NCI-H2196 (cell line): Measurements from ENCODE around the gene FGFR3.

Experiments used
- DNase-seq: peaks from one replicate; lab custom pipeline; 2025; ENCODE audit not compliant: unreplicated experiment; lab: John Stamatoyannopoulos, UW

Gene FGFR3

DNA sequence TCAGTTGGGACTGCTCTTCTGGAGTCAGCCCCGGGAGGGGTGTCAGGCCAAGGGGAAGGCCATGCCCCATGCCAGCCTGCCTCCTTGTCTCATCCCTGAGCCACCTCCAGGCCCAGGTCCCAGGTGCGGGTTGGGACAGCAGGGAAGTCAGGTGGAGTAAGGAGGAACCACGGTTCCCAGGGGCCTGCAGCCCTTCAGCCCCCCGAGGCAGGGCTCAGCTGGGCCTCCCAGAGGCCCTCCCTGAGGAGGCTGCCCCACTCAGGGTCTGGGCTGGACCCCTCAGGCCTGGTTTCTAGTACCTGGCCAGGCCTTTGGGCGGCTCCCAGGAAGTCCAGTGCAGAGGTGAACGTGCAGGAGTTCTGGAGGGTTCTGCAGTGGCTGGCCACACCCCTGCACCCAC, 23.4 kb upstream of the FGFR3 start:
- DNase-seq, result no peak

DNA sequence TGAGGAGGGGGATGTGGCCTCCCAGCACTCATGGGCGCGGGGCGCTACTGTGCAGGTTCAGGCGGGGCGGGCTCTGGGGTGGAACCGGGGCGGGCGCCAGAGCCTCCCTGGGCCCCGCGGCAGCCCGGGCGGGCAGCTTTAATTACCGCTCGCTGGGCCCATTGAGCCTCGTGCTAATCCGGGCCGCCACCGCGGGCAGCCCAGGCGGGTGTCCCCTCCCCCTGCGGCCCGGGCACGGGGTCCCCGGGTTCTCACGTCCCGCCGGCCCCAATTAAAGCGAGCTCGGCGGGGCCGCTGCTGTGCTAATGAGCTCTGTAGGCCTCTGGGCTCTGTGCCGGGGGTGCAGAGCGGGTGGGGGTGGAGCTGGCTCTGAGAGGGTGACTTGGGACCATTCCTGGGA, 22.8 kb upstream of the FGFR3 start:
- DNase-seq, result no peak

DNA sequence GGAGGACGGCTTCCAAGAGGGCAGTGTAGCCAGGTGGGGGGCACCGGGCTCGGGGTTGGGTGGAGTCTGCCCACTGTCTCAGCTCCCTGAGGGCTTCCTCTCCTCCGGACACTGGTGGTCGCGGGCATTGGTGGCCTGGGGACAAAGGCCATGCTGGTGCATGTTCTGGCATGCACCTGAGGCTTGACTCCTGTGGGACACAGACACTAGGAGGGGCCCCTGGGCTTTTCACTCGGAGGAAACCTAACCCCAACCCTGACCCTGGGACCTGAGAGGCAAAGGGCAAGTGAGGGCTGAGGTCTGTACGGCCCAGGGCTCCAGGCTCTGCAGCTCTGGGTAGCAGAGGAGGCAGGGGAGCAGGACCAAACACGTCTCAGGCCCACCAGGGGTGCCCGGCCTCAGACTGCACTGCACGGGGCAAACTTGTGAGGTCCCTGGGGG, 22.3 kb upstream of the FGFR3 start:
- no peak for DNase-seq

DNA sequence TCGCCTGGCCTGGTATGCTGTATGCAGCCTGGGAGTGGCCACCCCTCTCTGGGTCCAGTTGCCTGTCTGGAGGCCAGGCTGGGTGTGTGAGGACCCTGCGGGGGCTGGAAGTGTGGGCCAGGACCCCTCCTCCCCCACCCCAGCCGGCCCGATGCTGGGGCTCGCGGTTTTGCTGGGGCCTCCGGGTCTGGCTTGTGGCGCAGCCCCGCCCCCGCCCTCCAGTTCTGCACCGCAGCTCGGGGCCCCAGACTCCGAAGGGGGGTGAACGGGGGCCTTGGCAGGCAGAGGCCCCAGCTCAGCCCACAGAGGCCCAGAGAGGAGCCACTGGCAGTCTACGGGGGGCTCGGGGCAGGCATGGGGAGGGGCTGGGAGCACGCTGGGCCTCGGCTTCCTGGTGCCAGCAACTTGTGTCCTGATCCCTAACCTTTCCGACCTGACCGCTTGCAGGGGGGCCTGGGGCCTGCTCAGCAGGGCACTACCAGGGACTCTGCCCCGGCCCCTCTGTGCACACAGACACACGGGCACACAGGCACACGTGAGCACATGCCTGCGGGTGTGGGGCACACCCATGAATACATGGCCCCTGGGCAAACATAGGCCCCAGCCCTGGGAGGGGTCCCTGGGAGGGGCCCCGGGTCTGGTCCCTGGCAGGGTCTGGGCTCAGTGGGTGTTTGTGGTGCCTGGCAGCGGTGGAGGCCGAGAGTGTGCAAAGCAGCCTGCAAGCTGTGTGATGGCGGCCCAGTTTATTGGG, 21.4 kb upstream of the FGFR3 start:
- no peak for DNase-seq

DNA sequence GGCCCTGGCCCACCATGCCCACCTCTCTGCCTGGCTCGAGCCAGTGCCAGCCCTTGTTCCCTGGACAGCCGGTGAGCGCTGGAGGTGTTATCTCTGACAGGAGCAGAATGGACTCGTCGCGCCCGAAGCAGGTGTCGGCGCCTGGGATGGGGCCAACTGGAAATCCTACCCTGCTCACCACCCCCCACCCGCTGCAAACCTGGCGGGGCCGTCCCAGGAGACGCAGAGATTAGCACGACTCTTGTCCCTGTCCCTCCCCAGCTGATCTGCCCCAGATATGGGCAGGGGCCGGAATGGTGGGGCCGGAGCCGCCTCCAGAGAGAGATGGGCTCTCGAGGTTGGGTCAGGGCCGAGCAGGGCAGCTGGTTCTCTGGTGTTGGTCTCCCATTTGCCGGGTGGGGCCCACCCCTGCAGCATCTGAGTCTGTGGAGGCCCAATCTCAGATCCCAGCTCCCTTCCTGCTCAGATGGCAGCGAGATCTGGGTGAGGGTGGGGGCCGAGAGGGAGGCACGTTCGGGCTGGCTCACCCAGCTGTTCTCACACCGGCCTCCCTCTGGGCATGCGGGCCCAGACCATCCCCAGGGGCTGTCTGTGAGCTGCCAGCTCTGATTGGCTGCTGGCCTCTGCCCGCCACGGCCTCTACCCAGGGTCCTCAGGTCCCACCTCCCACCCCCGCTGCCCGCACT, 20.1 kb upstream of the FGFR3 start:
- peak; percentile 72 for DNase-seq

DNA sequence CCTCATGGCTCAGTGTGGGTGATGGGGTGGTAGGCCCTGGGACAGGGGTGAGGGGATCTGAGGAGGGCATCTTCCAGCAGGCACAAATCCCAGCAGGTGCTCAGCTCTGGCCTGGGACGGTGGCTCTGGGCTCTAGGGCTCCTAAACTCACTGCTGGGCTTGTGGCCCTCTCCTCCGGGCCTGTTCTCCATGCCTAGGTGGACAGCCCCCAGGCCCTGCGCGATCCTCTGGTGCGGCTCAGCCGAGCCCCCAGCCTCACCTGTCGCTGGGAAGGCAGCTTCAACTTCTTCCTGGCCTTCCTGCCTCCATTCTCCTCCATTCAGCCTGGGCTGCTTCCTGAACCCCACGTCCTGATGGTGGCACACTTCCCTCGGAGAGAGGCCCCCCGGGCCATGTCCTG, 19.3 kb upstream of the FGFR3 start:
- no peak for DNase-seq

DNA sequence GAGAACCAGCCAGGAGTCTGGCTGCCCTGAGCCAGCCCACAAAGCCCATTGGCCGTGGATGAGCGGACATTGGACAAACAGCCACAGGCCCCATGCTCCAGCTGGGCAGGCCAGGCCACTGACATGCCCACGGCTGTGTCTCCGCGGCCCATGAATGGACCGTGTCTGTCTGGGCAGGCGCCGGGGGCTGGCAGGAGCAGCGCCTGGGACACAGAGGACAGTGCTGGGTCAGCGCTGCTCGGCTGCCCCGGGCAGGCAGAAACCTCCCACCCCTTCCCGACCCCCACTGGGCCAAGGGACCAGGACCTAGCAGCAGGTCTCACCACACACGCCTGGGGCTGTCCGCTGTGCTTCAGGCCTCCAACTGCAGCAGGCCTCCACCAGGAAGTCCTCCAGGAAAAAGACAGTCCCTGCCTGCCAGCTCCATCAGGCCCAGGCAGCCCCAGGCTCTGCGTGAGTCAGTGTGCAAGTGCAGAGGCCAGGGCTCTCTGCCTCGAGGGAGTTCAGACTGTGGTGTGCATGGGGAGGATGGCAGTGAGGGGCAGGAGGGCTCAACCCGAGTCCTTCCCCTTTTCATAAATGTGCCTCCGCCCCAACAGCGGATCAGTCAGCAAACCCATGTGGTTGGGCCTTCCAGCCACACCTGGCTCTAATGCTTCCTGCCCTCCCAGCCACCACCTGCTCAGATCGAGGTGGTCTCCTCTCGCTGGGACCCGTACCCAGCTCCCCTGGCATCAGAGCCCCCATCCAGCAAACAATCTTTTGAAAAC, 17.2 kb upstream of the FGFR3 start:
- no peak for DNase-seq

DNA sequence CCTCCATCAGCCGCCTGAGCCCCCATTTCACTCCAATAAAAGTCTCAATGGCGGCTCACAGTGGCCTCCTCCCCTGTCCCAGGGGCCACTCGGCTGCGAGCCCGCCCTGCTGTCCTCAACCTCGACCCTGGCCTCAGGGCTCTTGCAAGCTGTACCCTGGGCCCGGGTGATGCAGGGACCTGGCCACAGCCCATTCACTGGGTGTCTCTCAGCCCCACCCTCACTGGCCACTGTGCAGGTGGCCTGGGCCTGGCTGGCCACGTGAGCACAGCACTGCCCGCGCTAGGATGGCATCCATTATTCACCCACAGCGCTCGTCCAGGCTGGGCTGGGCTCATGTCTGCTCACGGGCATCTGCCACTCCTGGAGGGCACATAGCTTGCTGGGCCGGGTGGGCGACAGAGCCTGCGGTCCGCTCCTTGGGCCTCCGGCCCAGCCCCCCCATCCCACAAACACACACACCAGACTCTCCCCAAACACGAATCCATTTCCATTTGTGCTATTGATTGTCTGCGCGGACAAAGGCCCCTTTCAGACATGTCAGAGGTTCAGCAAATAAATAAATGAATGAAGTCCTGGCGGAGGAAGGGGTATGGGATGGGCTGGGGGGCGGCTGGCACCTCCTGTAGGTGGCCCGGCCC, 16.5 kb upstream of the FGFR3 start:
- DNase-seq, result no peak

DNA sequence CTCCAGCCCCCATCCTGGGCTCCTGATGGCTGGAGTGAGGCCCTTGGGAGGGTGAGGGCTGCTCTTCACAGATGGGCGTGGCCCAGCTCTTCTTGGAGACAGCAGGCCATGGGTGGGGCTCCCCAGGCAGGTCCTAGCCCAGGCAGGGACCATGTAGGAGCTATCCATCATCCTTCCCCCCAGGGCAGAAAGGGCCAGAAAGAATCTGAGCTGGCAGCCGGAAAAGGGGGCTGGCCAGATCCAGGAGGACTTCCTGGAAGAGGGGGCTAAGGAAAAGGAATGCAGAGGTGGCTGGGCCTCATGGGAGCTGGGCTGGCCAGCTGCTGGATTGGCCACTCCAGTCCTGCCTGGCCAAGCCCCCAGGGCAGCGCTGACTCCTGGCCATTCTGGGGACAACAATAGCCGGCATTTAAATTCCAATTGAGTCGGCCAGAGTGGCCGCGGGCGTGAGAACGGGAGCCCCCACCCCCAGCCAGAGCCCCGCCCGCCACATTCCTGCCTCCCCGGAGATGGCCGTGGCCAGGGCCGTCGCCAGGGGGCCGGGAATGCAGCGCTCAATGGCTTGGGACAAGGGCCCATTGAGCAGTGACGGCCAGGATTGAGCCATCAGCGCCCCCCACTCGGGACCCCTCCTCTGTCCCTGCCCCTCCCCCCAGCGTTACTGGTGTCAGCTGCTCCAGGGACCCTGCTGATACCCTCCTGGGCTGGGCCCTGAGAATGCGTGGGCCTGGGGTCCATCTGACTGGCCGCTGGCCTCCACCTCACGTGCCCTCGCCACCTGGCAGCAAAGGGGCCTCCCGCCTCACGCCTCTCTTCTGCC, 15.1 kb upstream of the FGFR3 start:
- no peak for DNase-seq

DNA sequence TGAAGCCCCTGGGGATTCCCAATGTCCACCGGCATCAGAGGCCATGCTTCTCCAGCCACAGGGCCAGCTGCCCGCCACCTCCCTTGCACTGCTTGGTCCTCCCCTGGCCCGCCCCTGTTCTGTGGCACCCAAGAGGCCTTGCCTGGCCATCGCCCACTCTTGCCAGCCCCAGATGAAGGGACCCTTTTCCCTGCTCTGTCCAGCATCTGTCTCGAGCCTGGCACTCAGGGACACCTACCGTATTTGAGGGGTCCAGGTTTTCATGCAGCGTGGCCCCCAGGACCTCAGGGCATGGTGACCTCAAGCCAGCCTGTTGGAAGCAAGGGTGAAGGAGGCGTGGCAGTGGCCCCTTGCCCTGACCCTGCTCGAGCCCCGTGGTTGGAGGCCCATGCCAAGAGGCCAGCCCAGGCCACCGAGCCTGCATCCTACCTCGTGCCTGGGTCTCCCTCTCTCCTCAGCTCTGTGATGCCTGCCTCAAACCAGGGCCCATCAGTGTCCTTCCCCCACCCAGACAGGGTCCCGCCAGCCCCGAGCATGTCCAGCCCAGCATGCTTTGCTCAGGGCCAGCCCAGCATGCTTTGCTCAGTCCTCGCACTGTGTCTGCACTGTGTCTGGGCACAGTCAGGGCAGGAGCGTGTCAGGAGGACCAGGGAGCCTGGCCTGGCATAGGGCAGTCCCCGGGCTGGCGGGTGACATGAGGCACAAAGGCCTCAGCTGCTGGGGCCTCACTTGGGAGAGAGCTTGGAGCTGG, 14.3 kb upstream of the FGFR3 start:
- DNase-seq, result no peak

DNA sequence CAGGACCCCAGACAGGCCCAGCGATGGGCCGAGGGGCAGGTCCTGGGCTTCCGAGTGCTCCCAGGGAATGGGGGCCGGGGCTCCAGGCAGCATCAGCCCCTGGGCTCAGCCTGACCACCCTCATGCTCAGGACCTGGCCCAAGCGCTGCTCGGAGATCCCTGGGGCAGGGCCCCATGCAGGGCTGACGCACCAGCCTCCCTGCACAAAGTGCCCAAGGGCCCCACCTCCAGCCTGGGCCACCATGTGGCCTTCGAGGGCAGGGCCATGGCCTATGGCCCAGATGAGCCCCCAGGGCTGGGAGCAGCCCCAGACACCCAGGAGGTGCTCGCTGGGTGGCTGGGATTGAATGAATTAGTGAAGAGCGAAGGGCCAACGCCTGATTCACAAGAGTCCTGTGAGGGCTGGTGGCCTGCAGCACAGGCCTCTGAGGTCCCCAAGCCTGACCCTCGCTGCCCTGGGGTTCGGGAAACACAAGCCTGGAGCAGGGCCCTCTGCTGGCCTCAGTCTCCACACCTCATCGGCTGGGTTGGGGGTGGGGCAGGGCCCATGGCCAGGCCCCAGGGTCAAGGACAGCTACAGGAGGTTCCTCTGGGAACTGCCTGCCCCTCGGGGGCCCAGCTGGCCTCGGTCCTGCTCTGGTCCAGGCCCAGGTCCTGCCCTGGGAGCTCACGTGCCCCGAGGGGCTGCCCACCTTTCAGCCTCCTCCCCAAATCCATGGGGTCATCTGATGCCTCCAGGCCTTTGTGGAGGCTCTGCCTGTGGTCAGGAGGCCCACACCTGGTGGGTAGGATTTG, 13.3 kb upstream of the FGFR3 start:
- DNase-seq, result no peak

DNA sequence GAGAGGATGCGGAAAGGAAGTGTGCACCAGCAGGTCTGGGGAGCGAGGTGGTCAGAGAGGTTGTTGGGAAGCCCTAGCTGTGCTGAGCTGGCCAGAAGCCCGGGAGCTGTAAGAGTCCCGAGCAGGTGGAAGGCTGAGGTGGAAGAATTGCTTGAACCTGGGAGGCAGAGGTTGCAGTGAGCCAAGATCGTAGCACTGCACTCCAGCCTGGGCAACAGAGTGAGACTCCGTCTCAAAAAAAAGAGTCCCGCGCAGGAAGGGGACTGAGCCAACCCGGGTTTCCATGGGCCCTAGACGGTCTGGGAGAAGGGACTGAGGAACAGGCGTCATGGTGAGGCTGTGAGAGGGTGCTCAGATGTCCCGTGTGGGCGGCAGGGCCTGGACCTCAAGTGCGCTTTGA, 12.7 kb upstream of the FGFR3 start:
- no peak for DNase-seq

DNA sequence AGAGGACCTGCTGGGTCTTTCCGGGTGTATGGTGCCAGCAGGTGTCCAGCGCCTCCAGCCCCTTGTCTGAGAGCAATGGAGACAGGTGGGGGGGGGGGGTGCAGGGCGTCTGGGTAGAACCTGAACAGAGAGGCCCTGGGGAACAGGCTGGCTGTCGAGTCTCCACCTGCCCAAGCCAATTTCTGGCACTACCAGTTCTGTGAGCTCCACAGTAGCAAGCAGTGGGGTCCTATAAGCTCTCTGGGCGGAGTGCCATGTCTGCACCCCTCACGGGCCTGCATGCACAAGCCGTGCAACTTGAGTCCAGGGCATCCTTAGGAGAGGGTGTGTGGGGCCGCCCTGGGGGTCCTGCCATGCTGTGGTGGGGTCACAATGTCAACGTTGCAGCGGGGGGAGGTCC, 10.1 kb upstream of the FGFR3 start:
- no peak for DNase-seq

DNA sequence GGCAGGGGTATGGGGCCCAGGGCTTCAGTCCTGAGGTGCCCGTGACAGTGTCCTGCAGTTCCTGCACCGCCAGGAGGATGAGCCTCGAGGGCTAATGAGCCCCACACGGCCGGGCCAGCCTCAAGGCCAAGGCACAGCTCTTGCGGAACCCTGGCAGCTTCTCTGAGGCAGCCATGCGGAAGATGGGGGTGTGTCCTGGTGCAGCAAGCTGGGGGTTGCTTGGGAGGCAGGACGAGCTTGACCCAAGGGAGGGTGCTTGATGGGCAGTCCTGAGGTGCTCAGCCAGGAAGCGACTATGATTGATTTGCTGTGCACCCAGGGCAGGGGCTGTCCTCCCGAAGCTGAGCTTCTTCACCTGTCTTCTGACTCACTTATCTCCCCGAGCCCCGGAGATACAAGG, 9.1 kb upstream of the FGFR3 start:
- no peak for DNase-seq

DNA sequence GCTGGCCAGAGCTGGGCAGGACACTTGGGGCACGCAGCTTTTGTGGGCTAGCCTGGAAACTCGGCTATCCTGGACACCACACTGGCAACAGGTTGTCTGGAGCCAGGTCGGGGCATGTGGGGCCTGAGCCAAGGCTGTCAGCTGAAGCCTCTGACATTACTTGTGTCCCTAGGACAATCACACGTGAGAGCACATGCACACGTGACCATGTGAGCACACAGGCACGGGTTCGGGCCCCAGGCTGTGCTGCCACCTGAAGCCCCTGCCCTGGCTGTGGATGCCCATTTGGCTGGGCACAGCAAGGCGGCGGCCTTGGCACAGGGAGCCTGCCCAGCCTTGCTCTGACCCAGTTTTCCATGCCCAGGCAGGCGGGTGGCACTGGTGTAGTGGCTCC, 8.7 kb upstream of the FGFR3 start:
- DNase-seq, result no peak

DNA sequence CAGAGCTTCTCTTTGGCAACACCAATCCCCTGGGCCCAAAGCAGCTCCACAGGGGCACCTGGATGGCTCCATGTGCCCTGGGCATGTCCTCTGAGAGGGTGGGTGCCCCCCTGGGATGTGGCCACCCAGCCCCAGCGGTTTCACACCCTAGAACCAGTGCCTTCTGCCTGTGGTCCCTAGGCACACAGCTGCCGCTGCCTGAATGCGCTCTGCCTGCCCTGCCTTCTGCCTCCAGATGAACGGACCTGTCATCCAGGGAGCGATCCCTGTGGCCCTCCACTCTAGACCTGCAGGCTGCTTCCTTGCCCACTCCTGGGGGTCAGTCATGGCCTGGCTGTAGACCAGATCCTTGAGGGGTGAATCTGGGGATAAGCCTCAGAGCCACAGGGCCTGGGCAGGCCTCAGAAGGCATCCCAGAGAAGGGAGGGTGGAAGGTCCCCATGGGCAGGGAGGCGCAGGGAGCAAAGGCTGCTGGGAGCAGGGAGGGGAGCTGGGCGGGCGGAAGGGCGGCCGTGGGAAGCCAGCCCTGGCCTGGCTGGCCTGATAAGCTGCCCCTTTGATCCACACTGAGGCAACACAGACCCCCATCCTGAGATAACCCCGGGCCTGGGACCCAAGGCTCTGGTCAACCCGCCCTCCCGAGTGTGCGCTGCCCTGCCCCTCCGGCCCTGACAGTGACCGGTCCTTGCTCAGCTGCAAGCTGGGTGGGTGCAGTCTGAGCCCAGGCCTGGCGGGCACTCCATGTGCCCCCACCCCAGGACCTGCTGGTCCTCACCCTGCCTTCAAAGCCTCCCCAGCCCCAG, 8.1 kb upstream of the FGFR3 start:
- DNase-seq, result no peak

DNA sequence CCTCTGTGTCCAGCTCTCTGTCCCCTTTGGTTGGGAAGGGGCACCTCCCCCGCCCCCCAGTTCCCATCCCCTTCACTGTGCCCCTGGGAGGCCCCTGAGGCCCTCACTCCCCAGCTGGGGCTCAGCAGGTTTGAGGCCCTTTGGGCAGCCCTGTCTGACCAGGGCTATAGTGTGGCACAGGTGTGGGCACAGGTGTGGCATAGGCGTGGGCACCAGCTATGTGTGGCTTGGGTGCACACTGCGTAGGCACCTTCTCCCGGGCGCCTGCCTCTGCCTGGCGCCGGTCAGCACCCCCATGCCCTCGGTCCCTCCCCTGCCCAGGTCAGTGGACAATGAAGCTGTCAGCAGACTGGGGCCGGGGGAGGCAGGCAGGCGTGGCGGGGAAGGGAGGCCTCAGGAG, 7.5 kb upstream of the FGFR3 start:
- no peak for DNase-seq

DNA sequence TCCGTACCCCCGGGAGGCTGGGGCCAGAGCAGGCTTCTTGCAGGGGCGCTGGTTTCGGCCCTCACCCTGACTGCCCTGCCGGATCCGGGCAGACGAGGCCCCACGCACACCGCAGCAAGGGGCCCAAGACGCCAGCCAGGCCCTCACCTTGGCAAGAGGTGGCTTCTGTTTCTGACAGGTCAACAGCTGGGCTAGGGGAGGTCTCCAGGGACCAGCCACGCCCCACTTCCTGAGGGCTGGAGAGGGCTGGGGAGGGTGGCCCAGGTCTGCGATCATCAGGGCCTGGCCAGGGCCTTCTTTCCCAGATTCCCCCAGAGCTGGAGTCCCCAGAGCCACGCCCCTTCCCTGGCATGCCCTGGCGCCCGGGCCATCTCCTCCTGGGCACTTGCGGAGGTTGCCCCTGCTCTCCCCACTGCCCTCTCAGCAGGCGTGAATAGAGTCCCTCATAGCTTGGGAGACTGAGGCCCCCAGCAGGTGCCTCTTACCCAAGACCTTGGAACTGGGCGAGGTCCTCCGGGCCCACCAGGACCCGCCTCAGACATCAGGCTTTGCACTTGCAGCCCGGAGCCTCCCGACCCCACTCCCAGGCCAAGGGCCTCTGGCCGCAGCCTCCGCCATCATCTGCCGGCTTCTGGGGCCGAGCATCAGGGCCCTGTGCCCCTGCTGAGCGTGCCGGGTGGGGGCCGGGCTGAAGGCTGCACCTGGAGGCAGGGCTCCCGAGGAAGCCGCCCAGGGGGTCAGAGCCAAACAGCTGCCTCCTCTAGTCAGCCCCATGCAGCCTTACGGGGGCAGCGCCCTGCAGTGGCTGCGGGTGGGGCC, 6.3 kb upstream of the FGFR3 start:
- DNase-seq, result no peak
